ENCODE measurements around the gene ADAD2. TPM values are rescaled to one million over a fixed set of nuclear protein-coding genes. Genes with fewer than 3 reads are reported as not detected.
A peak's percentile ranks its signal among the peaks of the same experiment; 100 is the strongest.

Gene ADAD2
- total RNA-seq, 1 donor from 2014 or later, result not detected

DNA sequence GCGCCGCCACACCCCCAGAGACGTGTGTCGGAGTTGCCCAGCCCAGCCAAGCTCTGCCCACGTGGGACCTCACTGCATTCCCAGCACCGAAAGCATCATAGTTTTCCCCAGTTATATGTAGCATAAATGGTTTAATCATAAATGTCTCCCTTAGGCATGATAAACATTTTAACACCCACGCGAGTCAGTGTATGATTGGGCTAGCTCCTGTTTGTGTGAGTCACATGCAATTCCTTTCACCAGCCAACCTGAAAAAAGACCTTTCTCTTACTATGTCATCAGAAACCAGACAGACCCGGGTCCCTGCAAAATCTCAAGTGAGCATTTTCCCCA, 13.2 kb upstream of the ADAD2 start:
- peak; percentile 20 for DNase-seq

DNA sequence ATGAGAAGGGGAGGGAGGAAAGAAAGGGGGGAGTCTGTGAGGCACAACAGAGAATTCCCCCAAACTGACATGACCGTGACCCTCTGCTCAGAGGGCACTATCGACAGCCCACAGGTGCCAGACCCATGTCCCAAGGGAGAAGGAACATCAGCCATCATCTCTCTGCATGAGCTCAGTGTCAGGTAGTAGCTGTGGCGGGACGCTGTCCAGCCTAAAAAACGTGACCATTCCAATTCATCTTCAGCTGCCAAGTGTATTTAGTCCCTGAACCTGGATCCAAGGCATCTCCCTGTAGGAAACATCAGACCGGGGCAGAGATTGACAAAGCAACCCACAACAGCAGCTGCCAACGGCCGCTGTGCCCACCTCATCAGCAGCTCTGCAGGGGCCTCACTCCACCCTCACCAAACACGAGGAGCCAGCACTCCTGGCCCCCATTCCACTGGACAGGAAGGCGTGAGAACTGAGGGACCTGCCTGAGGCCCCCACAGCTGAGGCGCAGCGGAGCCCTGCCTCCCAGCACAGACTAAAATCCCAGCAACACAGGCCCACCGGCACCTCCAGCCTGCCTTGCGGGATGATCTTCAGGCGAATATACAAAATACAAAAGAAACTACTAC, 12.7 kb upstream of the ADAD2 start:
- DNase-seq, result no peak

DNA sequence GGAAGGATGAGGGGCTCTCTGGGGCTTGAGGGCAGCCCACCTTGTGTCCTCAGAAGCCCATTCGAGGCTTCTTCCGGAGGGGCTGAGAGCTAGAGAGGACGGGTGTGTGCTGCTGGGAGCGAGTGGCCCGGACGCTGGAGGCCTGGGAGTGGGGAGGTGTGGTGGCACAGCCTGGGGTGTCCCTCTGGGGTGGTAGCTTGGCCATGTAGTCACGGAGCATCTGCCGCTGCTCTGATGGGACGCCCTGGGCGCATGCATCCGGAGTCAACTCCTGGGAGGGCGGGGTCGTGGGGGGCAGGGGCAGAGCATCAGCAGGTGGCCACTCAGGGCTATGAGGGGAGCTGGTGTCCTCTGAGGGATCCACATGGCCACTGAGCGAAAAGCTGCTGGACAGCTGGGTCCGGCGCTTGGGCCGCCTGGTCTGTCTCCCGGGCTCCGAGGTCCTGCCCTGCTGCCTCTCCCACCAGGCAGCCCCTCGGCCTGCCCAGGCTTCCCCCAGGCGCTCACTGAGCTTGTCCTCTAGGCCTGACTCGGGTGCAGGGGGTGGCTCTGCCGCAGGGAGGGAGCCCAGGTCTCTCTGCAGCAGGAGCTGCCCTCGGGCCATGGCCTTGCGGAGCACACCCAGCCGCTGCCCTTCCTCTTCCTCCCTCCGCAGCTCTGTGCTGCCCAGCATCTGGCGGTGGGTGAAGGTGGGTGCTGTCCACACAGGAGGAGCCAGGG, 11.9 kb upstream of the ADAD2 start:
- no peak for DNase-seq

DNA sequence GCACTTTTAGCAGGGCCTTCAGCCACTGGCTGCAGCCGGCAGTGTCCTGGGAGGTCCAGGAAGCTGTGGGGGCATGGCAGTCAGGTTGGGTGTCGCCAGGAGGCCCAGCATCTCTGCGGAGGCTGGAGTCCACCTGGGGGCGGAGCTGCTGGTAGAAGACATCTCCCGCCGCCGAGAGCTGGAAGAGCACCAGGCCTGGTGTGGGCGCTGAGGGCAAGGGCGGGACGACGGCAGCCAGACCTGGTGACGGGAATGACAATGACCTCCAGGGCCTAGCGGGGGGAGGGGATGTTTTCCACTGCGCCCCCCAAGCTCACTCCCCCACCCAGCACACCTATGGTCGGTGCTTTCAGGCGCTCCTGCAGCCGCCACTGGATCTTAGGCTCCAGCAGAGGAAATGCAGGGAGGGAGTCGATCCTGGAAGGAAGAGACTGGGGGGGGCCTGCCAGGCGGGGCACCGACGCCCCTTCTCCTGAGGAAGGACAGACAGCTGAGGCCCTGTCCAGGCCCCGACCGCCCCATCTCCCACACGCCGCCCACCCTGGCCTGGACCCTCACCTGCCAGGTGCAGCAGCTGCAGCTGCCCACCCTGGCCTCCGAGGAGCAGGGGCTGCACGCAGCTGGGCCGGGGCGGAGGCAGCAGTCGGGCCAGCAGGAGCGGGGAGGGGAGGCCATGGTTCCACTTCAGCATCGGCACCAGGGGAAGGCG, 11.2 kb upstream of the ADAD2 start:
- DNase-seq, result no peak

DNA sequence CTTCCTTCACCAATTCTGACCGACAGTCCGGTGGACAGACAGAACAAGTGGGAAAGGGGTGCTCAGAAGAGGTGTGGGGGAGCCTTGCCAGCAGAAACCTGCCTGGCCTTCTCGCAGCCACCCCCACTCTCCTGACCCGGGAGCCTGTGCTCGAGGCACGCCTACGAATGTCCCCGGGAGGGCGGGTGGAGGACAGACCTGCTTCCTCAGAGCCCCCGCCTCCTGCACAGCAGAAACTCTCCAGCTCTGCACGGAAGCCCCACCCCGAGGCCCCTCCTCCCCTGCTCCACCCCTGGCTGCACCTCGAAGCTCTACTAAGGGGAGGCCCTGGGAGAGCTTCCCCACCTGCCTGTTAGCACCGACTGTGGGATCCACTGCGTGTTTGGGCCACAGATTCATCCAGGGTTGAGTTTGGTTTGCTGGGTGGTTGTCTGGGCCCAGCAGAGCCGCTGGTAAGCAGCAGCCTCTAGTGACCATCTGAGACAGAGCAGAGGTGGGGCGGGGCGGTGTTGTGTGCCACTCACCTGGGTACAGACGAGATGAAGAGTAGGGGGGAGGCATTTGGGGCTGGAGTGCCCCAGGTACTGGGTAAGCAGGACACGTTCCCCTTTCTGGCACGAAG, 10.3 kb upstream of the ADAD2 start:
- no peak for DNase-seq

DNA sequence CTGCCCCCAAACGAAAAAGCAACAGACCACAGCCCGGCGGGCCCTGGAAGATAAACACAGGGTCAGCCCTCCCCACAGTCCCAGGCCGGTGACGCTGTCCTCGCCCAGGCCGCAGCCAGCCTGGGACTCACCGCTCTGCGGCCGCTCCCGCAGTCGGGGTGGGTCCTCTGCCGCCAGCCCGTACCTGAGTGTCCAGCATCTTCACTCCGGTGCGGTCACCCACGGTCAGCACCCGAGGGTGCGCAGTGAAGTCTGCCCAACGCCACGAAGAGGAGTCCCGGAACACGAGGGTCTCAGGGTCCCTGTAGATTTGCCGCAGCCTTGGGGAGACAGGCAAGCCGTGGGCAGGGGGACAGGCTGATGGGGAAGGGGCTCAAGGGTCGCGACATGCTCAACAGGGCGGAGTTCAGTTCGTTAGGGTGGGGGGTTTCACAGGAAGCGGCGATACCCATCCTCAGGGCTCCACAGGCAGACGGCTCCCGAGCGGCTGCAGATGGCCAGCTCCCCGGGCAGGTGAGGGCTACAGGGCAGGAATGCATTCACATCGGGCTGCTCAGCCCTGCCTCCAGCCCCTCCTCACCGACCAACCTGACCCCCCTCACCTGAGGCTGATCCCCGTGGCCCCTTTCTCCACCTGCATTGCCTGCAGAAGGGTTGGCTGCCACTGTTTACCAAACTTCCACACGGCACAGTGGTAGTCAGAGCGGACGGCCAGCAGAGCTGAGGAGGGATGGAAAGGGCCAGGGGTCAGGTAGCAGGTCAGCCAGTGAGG, 9.6 kb upstream of the ADAD2 start:
- DNase-seq, result no peak

DNA sequence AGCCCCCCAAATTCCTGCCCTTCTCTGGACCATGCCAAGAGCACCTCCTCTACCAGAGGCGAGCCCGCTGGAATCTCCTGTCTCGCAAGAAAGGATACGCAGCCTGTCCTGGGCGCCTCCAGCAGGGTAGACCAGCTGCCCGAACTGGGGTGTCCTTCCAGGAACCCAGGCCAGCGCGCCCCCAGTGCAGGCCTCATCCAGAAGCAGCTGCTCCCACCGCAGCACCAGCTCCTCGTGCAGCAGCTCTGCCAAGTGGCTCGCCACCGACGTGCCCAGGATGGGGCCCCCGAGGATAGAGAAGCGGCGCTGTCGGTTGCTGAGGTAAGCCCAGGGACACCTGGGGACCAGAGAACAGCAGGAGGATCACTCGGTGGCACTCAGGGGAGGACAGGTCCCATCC, 8.9 kb upstream of the ADAD2 start:
- no peak for DNase-seq

DNA sequence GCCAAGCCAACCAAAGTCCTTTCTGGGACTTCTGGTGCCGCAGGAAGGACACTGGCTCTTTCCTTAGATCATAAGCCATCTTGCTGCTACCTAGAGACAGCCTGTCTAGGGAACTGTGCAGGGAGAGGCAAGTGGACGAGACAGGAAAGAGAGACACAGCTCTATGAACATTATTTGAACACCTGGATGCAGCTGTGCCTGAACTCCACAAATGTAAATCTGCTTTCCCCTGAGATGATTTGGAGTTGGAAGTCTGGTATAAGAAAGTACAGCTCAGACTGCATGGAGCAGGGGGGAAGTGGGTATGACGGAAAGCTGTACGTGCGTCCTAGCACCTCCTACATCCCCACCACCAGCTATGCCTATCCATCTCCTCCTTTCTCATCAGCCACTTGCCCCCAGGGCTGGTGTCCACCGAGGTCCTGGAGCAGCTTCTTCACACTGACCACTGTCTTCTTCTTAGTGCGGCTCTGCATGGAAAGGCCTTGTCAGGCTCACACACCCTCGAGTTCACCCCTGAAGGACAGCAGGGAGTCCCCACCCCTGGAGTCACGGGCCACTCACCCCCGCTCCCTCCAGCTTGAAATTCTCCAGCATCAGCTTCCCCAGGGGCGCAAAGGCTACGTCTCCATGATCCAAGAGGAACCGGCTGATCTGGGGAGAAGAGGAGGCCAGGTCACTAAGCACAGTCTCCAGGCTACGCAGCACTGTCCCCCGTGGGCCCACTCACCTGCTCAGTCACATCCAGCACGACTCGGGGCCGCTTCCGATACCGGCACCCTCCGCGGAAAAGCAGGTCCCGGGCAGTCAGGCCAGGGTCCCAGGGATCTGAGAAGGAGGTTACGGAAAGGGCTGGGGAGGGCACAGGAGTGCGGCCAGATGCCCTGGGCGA, 8.0 kb upstream of the ADAD2 start:
- no peak for DNase-seq

DNA sequence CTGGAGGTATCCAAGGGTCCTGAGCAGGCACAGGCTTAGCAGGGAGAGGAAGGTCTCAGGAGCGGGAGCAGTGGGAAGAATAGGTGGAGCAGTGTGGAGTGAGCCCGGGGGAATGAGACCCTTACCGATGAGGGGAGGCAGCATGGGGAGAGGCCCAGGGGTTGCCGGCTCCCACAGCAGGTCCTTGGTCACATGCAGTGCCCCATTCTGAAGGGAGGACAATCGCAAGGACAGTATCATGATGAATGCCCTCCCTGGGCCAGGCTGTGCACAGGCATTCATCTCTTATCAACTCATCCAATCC, 7.4 kb upstream of the ADAD2 start:
- DNase-seq, result no peak

DNA sequence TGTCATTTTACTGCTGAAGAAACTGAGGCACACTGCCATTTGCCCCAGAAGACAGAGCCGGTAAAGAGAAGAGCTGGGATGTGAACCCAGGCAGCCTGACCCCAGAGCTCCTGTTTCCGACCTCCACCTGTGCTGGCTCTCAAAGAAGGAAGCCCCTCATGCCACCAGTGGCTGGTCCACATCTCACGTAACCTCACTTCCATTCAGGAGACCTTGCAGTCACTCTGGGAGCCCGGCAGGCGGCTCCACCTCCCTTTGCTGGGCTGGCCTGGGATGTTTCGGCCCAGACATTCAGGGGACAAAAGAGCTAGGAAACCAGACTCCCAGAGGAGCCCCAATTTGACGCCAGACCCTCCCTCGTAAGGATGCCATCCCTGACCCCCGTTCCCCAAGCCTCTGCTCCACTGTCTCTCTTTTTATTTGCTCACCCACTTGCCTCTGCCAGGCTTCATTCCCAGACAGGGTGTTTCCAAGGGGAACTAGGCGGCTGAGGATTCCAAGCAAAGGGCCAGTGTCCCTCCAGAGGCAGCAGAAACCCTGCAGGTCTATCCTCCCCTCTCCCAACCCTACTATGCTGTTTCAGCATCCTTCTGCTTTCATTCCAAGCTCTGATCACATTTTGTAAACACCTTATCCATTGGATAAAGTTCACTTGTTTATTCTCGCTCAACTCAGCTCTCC, 6.9 kb upstream of the ADAD2 start:
- DNase-seq, result no peak

DNA sequence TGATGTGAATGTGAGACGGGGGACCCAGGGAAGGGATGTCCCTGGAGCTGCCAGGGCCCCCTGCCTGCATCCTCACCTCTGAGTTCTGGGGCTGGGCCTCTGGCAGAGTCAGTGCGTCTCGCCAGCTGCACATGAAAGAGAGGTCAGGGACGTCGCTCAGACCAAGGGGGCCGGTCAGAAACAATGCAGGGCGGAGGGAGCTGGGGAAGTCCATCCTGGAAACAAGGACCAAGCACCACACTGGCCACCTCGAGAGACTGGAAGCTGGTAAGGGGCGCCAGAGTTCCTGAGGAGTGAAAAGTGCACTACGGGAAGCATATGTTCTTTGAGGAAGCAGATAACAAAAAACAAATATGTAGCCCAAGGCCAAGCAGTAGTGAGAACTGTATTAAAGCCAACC, 6.2 kb upstream of the ADAD2 start:
- no peak for DNase-seq

DNA sequence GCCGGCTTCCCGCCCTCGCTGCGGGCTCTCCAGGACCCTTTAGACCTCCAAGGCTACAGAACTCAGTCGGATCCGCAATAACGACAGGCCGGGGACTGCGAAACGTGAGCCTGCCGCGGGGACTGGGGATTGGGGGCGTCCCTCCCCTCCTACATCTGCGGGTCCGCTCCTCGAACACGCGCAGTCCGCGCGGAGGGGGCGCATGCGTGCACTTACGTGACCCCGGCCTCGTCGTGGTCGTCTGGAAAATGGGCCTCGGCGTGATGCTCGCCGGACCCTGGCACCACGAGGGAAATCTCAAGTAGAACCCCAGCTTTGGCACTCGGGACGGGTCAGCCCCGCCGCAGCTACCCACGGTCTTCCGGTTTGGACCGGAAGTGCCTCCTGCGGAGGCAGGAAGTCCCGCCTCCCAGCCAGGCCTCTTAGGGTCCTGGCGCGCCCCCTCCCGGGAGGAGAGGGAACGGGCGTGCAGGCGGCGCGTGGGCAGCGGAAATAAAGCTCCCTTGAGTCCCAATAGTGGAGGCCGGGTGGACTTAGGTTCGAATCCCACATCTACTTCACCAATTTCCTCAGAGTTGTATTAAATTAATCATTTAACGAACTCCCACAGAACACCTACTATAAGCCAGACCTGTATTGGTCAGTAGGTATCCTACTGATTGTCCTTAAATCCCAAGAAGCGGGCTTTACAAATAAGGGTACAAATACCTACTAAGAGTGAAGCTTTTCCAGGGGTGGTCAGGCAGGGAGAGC, 4.1 kb upstream of the ADAD2 start, which contains the start of gene TAF1C:
TAF1C (minus strand) TSS at position 373 of the 753 bp plus-strand sequence. CDS start 2,069 bp downstream, outside the sequence.
- peak; percentile 78 for DNase-seq

DNA sequence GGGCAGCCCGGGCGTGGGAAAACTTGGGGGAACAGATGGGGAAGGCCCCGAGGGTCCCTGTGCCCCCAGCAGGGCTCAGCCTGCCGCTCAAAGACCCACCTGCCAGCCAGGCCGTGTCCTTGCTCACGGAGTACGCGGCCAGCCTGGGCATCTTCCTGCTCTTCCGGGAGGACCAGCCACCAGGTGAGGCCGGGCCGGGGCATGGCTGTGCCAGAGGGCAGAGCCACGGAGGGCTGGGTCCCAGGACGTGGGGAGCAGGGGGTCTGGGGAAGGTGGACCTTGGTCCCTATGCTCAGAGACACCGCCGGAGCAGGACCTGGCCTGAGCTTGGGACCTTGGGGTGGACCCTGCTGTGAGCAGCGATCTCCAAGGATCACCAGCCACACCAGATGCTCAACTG, 509 bp downstream of the ADAD2 start:
- DNase-seq, result no peak

DNA sequence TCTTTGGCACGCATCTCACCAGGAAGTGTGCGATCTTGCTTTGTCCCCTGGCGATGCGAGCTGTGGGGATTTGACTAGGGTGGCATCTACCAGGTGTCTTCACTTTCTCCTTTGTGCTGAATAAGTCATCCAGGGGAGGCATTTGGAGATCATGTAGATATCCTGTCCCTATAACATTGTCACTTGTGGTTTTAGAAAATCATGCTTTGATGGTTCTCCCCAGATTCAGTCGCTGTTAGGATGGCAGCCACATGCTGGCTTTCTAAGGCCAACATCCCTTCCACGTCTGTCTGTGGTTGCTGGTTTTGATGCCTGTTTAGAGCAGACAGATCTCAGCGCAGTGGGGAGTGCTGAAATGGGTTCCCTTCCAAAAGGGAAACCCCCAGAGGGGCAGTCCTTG, 2.5 kb downstream of the ADAD2 start:
- no peak for DNase-seq

DNA sequence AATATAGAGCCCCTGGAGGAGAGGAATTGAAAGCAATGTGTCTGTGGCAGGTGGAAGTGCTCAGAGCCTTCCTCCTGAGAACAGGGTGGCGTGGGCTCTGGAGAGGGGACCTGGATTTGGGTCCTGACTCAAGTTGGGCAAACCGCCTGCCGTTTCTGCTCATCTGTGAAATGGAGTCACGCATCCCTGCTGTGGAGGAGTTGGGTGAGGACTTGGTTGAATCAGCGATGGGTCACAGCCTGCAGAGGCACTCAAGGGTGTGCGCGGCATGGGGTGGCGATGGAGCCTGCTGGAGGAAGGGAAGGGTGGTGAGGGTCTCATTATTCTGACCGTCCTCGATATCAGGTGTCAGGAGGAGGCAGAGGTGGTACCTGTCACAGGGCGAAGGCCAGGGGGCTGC, 3.1 kb downstream of the ADAD2 start:
- DNase-seq, result no peak

DNA sequence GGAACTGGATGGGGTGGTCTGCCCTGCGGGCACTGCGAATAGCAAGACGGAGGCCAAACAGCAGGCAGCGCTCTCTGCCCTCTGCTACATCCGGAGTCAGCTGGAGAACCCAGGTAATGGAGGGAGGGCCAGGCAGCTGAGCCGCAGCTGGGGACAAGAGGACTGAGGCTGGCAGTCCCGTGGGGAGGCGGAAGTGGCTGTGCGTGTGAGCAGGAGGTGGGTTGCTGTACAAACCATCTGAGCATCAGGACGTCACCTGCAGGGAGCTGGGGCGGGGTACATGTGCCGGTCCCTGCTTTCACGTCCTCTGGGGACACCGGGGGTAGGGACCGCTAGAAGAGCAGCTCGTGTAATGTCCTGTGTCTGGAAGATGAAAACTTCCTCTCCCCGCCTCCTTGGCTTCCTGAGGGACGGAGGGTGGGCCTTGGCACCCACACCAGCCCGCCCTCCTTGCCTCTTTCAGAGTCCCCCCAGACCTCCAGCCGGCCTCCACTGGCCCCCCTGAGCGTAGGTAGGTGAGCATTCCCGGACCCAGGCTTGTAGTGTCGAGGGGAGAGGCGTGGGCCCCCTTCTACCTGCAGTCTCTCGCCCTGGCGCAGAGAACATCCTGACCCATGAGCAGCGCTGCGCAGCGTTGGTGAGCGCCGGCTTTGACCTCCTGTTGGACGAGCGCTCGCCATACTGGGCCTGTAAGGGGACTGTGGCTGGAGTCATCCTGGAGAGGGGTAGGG, 3.7 kb downstream of the ADAD2 start:
- no peak for DNase-seq

DNA sequence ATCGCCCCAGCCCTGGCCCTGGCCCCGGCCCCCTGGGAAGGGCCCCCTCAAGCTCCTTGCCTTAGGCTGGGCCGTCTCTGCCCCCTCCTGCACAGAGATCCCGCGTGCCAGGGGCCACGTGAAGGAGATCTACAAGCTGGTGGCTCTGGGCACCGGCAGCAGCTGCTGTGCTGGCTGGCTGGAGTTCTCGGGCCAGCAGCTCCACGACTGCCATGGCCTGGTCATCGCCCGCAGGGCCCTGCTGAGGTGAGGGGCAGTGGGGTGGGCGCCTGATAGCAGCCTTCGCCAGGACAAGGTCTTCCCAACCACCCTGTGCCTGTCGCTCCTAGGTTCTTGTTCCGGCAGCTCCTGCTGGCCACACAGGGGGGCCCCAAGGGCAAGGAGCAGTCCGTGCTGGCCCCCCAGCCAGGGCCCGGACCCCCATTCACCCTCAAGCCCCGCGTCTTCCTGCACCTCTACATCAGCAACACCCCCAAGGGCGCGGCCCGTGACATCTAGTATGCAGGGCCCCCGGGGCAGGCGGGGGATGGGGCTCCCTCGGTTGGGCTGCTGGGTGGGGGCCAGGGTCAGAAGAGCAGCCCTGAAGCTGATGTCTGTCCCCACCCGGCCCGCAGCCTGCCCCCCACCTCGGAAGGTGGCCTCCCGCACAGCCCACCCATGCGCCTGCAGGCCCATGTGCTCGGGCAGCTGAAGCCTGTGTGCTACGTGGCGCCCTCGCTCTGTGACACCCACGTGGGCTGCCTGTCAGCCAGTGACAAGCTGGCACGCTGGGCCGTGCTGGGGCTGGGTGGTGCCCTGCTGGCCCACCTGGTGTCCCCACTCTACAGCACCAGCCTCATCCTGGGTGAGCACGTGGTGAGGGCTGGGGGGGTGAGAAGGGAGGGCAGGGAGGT, 4.5 kb downstream of the ADAD2 start:
- no peak for DNase-seq

DNA sequence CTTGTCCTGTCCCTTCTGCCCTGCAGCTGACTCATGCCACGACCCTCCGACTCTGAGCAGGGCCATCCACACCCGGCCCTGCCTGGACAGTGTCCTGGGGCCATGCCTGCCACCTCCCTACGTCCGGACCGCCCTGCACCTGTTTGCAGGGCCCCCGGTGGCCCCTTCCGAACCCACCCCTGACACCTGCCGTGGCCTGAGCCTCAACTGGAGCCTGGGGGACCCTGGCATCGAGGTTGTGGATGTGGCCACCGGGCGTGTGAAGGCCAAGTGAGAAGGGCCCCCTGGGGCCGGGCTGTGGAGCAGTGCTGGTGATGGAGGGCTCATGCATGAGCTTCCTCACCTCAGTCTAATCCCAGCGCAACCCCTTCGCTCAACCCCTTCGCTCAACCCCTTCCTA, 5.1 kb downstream of the ADAD2 start:
- no peak for DNase-seq
